Upper lobe of left lung (tissue), 4 donors: ENCODE results near the gene GSK3A.

Source experiments
- EP300 ChIP-seq, 4 donors: sonication (generic); formaldehyde crosslinking; IDR thresholded peaks; one replicate each; pipeline ENCODE4 v1.5.1; 2017; ENCODE audit warnings: antibody characterized with exemption in 4 of 4, control low read depth in 2 of 4
- POLR2A ChIP-seq, 4 donors: fragments of 450-650 bp; IDR thresholded peaks; one replicate each; pipeline ENCODE4 v1.5.1; 2016 to 2017; ENCODE audit warnings: antibody characterized with exemption in 4 of 4, mild to moderate bottlenecking in 2 of 4
- TF ChIP-seq, protein P1 (sequence below), 6 experiments: fragments of 450-650 bp in 4 of 6; fragments of 200-600 bp in 2 of 6; sonication (generic) in 2 of 6; IDR thresholded peaks; one replicate each; pipeline ENCODE4 v1.5.1; 2016 to 2019; ENCODE audit warnings: antibody characterized with exemption in 6 of 6

DNA sequence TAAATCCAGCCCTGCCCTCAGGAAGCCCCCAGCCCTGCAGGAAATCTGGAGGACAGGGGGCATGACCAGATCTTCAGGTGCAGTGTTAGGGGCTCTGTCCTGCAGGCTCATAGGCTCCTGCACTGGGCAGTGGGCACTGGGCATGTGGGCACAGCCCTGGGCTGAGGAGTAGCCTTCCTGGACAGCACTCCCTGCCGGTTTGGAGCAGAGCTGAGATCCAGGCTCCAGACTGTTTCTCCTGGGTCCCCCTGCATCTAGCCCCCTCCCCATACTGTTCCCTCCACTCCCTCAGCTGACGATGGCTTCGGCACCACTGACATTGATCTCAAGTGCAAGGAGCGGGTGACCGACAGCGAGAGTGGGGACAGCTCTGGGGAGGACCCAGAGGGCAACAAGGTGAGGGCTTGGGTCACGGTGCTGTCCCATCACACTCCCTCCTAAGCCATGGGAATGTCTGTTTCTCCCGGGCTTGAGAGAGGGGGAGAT is 47.2 kb upstream of the GSK3A start:
- TF ChIP-seq, protein P1, sequence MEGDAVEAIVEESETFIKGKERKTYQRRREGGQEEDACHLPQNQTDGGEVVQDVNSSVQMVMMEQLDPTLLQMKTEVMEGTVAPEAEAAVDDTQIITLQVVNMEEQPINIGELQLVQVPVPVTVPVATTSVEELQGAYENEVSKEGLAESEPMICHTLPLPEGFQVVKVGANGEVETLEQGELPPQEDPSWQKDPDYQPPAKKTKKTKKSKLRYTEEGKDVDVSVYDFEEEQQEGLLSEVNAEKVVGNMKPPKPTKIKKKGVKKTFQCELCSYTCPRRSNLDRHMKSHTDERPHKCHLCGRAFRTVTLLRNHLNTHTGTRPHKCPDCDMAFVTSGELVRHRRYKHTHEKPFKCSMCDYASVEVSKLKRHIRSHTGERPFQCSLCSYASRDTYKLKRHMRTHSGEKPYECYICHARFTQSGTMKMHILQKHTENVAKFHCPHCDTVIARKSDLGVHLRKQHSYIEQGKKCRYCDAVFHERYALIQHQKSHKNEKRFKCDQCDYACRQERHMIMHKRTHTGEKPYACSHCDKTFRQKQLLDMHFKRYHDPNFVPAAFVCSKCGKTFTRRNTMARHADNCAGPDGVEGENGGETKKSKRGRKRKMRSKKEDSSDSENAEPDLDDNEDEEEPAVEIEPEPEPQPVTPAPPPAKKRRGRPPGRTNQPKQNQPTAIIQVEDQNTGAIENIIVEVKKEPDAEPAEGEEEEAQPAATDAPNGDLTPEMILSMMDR (IDR thresholded peaks at IDR 0.05), result no peak
- TF ChIP-seq EP300 (IDR thresholded peaks at IDR 0.05) (no peak), POLR2A (IDR thresholded peaks at IDR 0.05) (no peak)
